ENCODE results near the gene DDR1.

DNA sequence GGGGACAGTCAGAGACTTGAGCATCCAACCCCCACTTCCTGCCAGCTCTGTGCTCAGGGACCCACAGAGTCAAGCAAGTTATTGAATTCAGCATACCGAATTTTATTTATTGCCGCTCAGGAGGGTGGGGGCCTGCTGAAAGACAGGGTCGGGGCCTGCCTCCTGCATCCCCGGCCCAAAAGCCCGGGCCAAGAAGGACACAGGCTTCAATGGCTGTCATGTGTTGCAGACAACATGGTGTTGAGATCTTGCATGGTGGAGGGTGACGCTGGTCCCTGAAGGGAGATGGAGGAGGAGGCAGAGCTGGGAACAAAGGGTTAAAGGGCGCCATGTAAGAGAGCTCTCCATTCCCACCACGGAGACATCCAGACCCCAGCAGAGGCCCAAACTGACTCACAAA lies 47.0 kb downstream of the DDR1 start:
- TF ChIP-seq, protein P1, sequence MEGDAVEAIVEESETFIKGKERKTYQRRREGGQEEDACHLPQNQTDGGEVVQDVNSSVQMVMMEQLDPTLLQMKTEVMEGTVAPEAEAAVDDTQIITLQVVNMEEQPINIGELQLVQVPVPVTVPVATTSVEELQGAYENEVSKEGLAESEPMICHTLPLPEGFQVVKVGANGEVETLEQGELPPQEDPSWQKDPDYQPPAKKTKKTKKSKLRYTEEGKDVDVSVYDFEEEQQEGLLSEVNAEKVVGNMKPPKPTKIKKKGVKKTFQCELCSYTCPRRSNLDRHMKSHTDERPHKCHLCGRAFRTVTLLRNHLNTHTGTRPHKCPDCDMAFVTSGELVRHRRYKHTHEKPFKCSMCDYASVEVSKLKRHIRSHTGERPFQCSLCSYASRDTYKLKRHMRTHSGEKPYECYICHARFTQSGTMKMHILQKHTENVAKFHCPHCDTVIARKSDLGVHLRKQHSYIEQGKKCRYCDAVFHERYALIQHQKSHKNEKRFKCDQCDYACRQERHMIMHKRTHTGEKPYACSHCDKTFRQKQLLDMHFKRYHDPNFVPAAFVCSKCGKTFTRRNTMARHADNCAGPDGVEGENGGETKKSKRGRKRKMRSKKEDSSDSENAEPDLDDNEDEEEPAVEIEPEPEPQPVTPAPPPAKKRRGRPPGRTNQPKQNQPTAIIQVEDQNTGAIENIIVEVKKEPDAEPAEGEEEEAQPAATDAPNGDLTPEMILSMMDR (conservative IDR thresholded peaks at IDR 0.05; ENCODE audit: low read depth in 2 of 2): no peak
- no peak for TF ChIP-seq EZH2phosphoT487 (IDR thresholded peaks at IDR 0.05; ENCODE audit: unreplicated experiment)
- no peak for TF ChIP-seq NANOG (IDR thresholded peaks at IDR 0.05; ENCODE audit: borderline replicate concordance)
- TF ChIP-seq JUNB (IDR thresholded peaks at IDR 0.05; ENCODE audit: unreplicated experiment): no peak
- TF ChIP-seq CREB1 (CRISPR knock-in tag; IDR thresholded peaks at IDR 0.05; ENCODE audit: low read depth): no peak
- no peak for TF ChIP-seq EZH2 (IDR thresholded peaks at IDR 0.05; ENCODE audit: low read depth, unreplicated experiment)
- no peak for TF ChIP-seq POLR2AphosphoS5 (IDR thresholded peaks at IDR 0.05; ENCODE audit: low read depth)
- no peak for TF ChIP-seq STAT1 (IDR thresholded peaks at IDR 0.05; ENCODE audit: unreplicated experiment)
- TF ChIP-seq ZNF331 (CRISPR knock-in tag; IDR thresholded peaks at IDR 0.05; ENCODE audit: low read depth): no peak
- TF ChIP-seq, protein P2, sequence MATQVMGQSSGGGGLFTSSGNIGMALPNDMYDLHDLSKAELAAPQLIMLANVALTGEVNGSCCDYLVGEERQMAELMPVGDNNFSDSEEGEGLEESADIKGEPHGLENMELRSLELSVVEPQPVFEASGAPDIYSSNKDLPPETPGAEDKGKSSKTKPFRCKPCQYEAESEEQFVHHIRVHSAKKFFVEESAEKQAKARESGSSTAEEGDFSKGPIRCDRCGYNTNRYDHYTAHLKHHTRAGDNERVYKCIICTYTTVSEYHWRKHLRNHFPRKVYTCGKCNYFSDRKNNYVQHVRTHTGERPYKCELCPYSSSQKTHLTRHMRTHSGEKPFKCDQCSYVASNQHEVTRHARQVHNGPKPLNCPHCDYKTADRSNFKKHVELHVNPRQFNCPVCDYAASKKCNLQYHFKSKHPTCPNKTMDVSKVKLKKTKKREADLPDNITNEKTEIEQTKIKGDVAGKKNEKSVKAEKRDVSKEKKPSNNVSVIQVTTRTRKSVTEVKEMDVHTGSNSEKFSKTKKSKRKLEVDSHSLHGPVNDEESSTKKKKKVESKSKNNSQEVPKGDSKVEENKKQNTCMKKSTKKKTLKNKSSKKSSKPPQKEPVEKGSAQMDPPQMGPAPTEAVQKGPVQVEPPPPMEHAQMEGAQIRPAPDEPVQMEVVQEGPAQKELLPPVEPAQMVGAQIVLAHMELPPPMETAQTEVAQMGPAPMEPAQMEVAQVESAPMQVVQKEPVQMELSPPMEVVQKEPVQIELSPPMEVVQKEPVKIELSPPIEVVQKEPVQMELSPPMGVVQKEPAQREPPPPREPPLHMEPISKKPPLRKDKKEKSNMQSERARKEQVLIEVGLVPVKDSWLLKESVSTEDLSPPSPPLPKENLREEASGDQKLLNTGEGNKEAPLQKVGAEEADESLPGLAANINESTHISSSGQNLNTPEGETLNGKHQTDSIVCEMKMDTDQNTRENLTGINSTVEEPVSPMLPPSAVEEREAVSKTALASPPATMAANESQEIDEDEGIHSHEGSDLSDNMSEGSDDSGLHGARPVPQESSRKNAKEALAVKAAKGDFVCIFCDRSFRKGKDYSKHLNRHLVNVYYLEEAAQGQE (IDR thresholded peaks at IDR 0.05; ENCODE audit: unreplicated experiment): no peak

Data from GM23338 (cell line).